Measurements from ENCODE around the gene RYR3. TPM values are rescaled to one million over a fixed set of nuclear protein-coding genes. Genes with fewer than 3 reads are reported as not detected.
A peak's percentile ranks its signal among the peaks of the same experiment; 100 is the strongest.

RYR3 gene
- total RNA-seq, 1 donor from 2014 or later, result 18.5 TPM

- ATAC-seq, result no peak
- DNase-seq (ENCODE audit: low spot score), result no peak
- intact Hi-C loops (cut with DNase I), result no loop called here
These were observed 162.9 kb downstream of the RYR3 start for GRCh38 chr15:33473714-33474113.

GRCh38 chr15:33476076-33476475 is 165.3 kb downstream of the RYR3 start:
- ATAC-seq, result no peak
- DNase-seq (ENCODE audit: low spot score), result no peak
- intact Hi-C loops (cut with DNase I), result no loop called here

GRCh38 chr15:33476908-33477307 is 166.1 kb downstream of the RYR3 start:
- intact Hi-C loops (cut with DNase I), result no loop called here
- DNase-seq (ENCODE audit: low spot score) (no peak), ATAC-seq (no peak)

- ATAC-seq (no peak), DNase-seq (ENCODE audit: low spot score) (no peak)
- intact Hi-C loops (cut with DNase I), result no loop called here
These were observed 178.6 kb downstream of the RYR3 start for GRCh38 chr15:33489335-33489734.

- no peak for ATAC-seq
- intact Hi-C loops (cut with DNase I), result no loop called here
- peak; percentile 62 for DNase-seq (ENCODE audit: low spot score)
These were observed 179.9 kb downstream of the RYR3 start for GRCh38 chr15:33490703-33491102.

- peak; percentile 82 for ATAC-seq
- DNase-seq (ENCODE audit: low spot score), result no peak
- intact Hi-C loops (cut with DNase I), result no loop called here
These were observed 181.8 kb downstream of the RYR3 start for GRCh38 chr15:33492434-33493052.

- DNase-seq (ENCODE audit: low spot score) (no peak), ATAC-seq (no peak)
- intact Hi-C loops (cut with DNase I), result no loop called here
These were observed 183.5 kb downstream of the RYR3 start for GRCh38 chr15:33494306-33494705.

GRCh38 chr15:33500432-33501195 is 189.8 kb downstream of the RYR3 start:
- DNase-seq (ENCODE audit: low spot score), result no peak
- ATAC-seq, result no peak
- intact Hi-C loops (cut with DNase I), result no loop called here

- DNase-seq (ENCODE audit: low spot score), result no peak
- no peak for ATAC-seq
- intact Hi-C loops (cut with DNase I), result no loop called here
These were observed 192.9 kb downstream of the RYR3 start for GRCh38 chr15:33503681-33504080.

GRCh38 chr15:33506781-33507296 is 196.1 kb downstream of the RYR3 start:
- intact Hi-C loops (cut with DNase I), result no loop called here
- ATAC-seq, result no peak

GRCh38 chr15:33508703-33509102 is 197.9 kb downstream of the RYR3 start:
- ATAC-seq, result no peak
- intact Hi-C loops (cut with DNase I), result no loop called here
- no peak for DNase-seq (ENCODE audit: low spot score)

More at GRCh38 chr15:33506781-33507296, 196.1 kb downstream of the RYR3 start:
- DNase-seq (ENCODE audit: low spot score), result no peak

GRCh38 chr15:33515121-33515520 is 204.4 kb downstream of the RYR3 start:
- intact Hi-C loops (cut with DNase I), result no loop called here
- DNase-seq (ENCODE audit: low spot score) (no peak), ATAC-seq (no peak)

- DNase-seq (ENCODE audit: low spot score), result no peak
- ATAC-seq, result no peak
- intact Hi-C loops (cut with DNase I), result no loop called here
These were observed 205.8 kb downstream of the RYR3 start for GRCh38 chr15:33516563-33516962.

GRCh38 chr15:33517944-33518343 is 207.2 kb downstream of the RYR3 start:
- ATAC-seq, result no peak
- DNase-seq (ENCODE audit: low spot score), result no peak
- intact Hi-C loops (cut with DNase I), result no loop called here

- intact Hi-C loops (cut with DNase I), result no loop called here
- DNase-seq (ENCODE audit: low spot score) (no peak), ATAC-seq (no peak)
These were observed 207.7 kb downstream of the RYR3 start for GRCh38 chr15:33518421-33518820.

GRCh38 chr15:33524274-33524673 is 213.5 kb downstream of the RYR3 start:
- ATAC-seq (no peak), DNase-seq (ENCODE audit: low spot score) (no peak)
- intact Hi-C loops (cut with DNase I), result no loop called here

GRCh38 chr15:33526532-33526931 is 215.8 kb downstream of the RYR3 start:
- no peak for ATAC-seq
- no peak for DNase-seq (ENCODE audit: low spot score)
- intact Hi-C loops (cut with DNase I), result no loop called here

- DNase-seq (ENCODE audit: low spot score) (no peak), ATAC-seq (no peak)
- intact Hi-C loops (cut with DNase I), result loop anchor here (10.0 kb wide), 1 partner anchor 142 kb away; no protein-coding TSS in a partner anchor
These were observed 222.4 kb downstream of the RYR3 start for GRCh38 chr15:33533197-33533596.

GRCh38 chr15:33534642-33535041 is 223.9 kb downstream of the RYR3 start:
- intact Hi-C loops (cut with DNase I), result loop anchor here (10.0 kb wide), 1 partner anchor 140 kb away; no protein-coding TSS in a partner anchor
- ATAC-seq (no peak), DNase-seq (ENCODE audit: low spot score) (no peak)

- DNase-seq (ENCODE audit: low spot score) (no peak), ATAC-seq (no peak)
- intact Hi-C loops (cut with DNase I), result loop anchor here (10.0 kb wide), 1 partner anchor 140 kb away; no protein-coding TSS in a partner anchor
These were observed 224.4 kb downstream of the RYR3 start for GRCh38 chr15:33535135-33535534.

Data from sciatic nerve (tissue), 2 donors.